HG03095 (cell line): ENCODE results near the gene PDE4D.
"Not testable (repeated sequence)": the region's sequence is repeated elsewhere in the genome, so short reads cannot be mapped to it uniquely, and the experiment has no call there.

Source experiments
- ATAC-seq: cut with Tn5 transposase; IDR thresholded peaks from one replicate; pipeline ENCODE4 v1.9.1; 2021; ENCODE audit warnings: moderate library complexity; ENCODE audit not compliant: unreplicated experiment

Gene PDE4D

DNA sequence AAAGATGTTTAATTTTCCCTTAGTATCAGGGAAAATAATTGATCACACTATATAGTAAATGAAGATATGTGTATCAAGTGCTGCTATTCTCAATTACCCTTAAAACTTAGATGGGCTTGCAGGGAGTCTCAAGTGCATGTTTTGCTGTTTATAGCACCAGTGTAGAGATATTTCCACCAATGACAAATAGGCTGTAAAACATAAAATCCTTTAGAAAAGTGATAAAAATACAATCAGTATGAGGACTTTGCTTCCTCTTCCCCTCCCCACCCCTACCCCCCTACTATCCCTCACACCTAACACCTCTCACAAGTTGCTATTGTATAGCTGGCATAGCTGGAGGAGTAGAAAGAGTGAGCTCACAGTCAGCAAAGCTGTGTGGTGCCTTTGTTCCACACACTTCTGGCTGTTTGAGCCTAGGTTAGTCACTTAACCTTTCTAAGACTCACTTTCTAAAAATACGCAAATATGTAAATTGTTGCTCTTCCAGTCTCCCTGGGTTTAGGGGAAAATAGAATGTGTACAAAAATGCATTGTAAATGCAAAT is 93.1 kb downstream of the PDE4D start:
- ATAC-seq, result peak; percentile 12

DNA sequence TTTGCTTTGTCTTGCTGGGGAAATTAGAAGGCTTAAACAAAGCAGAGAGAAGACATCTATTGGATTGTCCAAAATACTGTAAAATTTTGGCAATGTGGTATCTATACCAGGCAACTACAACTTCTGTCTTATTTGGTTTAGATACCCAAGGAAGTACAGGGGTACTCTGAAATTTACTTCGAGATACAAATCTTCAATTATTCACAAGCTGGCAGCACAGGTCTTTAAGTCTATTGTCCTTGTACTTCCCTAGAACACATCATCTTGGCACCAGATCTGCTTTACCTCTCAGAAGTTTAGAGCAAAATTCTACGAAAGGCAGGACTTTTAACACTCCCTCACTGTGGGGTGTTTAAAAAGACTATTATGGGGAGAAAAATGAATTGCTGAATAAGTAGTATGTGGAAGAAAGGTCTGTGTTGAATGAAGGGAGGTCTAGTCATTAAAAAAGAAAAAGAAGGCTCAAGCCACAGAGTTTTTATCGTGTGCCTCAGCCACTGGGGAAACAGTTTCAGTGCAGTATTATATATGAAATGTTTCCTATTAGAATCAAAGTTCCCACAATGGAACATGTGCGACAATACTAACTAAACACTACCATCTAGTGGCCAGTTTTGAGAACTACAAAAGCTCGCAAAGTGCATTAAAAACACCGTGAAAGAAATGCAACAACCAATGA is 93.7 kb downstream of the PDE4D start:
- peak; percentile 57 for ATAC-seq

DNA sequence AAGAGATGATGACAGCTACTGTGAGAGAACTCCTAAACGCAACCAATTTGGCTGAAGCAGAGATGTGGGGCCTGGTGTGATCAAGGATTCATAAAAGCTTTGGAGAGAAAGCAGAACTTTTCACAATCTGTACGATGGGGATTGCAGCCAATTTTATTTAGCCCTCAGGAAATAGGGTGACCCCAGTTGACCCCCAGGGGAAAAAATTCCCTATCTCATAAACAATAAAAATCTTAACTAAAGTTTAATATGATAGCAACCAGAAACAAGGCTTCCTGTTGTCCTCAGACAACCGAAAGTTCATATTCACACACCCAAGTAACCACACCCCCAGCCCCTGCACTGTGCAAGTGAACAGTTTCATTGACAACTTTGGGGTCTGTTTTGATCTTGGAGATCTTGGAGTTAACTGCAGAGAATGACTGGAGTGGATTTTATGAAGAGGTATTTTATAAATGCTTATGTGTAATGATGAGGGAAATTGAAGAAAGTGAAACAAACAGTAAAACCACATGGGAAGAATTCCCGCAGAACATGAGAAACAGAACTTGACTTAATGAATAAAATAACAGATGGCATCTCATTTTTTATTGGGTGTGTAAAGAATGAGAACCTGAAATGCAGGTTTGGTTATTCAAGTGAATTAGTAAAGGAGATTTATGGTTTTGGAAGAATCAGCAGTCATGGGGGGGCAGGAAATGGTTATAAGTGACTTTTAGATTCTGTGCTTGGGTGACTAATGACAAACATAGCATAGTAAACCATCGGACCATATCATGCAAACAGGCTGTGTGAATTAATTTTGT is 94.5 kb downstream of the PDE4D start:
- ATAC-seq, result peak; percentile 75

DNA sequence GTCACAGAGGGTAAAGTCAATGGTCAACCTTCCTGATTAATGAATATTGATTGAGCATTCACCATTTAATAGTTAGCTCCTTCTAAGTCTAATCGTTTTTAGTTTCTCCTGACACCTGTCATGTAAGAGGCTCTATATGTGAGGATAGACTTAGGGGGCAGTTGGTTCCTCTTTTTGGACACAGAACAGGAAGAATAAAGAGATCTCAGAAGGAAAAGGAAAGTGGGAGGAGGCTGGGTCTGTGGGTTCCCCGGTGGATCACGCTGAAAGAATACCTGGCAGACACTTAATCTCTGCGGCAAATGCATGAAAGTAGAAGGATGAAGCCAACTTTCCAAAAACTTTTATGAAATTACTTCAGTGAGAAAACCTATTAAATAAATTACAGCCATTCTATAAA is 98.4 kb downstream of the PDE4D start:
- no peak for ATAC-seq

DNA sequence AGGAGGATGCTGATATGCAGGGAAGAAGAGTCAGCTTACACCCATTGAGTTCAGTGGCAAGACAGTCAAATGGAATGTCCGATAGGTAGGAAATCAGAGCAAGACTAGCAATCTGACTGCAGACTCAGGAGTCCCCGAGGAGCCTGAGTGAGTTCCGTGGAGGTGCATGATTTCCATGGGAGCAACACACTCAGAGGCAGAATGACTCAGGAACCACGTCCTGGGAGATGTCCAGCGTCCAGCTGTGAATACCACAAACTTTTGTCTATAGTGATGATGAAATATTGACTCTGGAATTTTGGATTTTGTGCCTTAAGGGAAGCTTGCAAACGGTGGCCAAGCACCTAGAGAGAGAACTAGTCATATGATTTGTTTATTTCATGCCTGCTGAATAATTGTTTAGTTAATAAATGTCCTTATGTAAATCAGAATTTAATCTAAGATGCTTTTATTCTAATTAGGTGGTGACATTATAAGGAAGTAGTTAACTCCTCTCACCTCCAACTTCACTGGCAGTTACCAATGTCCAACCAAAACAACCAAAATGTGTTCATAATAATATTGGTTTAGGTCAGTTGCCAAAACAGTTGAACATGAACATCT is 100.4 kb downstream of the PDE4D start:
- ATAC-seq, result no peak

DNA sequence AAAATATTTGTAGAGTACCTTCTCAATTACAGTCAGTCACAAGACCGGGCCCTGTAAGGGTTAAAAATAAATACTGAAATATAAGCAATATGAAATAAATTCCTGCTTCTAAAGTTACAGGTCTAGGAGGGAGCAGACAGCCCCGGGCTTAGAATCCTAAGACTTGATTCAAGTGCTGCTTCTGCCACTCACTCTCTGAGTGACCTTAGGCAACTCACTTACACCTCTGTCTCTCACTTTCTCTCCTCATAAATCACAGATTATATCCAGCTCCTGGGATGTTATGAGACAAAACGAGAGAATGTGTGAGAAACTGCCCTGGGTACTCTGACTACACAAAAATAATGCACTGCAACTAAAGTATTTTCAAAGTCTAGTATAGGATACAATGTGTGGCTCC is 101.9 kb downstream of the PDE4D start:
- ATAC-seq, result no peak

DNA sequence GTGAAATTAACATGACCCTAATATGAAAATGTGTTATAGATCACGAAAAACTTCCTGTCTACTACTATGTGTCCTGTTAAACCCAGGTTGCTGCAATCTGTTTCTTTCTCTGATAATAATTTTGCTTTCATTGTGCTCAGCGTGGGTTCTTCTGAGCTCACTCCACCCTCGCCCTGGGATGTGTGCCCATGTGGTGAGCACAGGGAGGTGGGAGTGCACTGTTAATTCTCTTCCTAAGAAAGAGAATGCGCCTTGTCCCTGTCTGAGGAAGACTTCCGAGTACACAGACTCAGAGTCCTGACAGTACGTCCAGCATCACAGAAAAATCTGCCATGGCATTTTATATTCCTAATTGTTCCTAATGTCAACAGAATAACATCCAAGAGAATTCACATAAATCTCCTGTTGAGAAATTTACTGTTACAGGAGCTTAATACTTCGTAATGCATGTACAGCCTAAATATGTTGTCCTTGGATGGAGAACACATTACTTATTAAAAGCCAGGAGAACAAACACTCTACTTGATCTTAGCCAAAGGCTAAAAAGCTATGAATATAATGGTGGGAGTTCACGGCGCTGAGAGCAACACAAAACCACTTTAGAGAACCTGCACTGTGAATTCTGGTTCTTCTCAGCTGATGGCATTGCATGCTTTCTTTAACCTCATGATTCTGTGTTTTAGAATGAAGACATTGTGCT is 102.6 kb downstream of the PDE4D start:
- ATAC-seq, result no peak

DNA sequence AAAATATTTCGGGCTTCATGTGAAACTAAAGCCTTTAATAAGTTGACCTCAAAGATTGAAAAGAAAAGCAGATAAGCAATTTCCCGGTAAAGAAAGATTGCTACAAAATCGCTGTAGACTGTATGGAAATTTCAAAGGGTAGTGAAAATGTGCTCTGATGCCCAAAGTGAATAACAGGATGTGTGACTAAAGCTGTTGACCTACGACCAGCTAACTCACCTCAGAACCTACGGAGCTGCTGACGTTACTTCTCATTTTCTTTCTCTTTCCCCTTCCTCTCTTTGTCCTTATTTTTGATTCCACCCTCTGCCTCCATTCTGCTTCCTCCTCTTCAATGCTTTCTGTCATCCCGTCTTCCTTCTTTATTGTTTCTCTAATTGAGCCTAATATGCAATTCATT is 103.2 kb downstream of the PDE4D start:
- peak; percentile 70 for ATAC-seq

DNA sequence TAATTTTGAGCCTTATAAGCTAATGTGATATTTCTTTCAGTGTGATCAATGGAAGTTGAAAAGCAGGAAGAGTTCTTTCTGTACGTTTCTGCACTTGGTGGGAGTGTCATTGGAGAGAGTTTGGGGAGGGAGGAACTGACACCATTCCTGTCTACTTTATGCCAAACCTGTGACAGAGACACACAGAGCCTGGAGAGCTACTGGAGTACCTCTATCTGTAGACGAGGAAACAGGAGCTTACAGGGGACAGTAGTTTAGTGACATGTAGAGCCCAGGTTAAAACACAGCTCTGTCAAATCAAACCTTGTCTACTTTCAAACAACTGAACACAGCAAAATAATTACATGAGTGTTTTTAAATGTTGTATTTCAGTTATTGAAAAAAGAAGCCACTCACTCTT is 103.6 kb downstream of the PDE4D start:
- ATAC-seq, result no peak

DNA sequence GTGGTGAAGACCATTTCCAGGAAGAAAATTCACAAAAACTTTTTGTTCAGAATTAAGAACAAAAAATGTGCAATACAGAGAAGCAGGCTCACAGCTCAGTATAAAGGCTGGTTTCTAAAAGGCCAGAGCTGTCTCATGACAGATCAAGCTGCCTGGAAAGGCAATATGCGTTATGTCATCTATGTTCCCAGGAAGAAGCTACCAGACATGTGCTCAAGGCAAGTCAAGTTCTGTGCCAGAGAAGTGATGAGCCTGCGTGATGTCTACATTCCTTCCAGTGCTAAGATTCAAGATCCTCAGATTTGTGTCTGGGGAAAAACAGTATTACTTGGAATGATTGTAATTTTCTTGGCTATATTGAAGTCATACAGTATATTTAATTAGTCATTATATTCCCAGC is 104.3 kb downstream of the PDE4D start:
- no peak for ATAC-seq

DNA sequence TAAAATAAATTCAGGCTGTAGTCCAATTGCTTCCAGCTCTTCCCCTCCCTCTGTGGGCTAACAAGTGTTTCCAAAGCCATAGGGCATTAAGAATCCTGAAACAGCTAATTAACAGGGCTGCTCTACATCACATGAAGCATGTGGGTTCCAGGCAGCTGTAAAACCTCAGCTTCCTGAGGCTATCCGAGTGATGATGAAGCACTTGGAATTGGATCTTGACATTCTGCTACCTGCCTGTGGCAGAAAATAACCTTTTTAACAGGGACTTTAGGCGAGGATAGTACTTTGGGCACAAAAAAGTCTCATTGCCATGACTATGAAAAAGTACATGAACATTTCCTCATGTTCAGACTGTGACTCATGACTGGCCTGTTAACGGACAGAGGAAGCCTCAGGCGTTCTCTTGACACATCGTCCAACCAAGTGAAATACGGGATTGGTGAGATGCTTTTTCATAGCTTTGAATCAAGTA is 107.2 kb downstream of the PDE4D start:
- no peak for ATAC-seq

DNA sequence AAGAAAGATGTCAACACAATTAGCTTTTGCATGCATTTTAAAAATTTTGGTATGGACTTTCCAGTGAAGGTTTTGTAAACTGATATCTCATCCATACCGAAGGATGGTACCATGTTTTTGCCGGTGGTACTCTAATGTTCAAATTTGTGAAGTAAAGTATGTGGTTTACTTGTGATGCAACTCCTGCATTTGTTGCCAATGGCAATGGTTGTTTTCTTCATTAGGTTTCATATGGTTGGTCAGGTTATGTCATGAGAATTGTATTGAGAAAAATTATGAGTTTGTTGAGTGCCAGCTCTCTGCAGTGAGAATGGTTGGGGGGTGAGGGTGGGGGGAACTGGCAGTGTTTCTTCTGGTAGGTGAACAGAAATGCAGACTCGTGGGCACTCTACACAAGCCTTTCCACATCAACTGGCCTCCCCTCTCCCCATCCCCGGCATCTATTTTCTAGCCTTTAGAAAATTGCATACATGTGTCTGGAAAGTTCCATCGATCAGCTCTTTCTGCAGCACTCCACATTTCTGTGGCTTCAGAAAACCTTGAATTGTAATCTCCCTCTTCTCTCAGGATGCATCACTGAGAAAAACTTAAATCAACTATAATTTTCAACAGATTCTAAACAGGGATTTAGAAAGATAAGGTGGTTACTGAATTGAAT is 107.7 kb downstream of the PDE4D start:
- no peak for ATAC-seq

DNA sequence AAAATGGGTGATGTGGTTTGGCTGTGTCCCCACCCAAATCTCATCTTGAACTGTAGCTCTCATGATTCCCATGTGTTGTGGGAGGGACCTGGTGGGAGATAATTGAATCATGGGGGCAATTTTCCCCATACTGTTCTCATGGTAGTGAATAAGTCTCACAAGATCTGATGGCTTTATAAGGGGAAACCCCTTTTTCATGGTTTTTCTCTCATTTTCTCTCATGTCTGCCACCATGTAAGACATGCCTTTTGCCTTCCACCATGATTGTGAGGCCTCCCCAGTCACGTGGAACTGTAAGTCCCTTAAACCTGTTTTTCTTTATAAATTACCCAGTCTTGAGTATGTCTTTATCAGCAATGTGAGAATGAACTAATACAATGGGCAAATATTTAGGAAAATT is 108.8 kb downstream of the PDE4D start:
- not testable (repeated sequence) for ATAC-seq

DNA sequence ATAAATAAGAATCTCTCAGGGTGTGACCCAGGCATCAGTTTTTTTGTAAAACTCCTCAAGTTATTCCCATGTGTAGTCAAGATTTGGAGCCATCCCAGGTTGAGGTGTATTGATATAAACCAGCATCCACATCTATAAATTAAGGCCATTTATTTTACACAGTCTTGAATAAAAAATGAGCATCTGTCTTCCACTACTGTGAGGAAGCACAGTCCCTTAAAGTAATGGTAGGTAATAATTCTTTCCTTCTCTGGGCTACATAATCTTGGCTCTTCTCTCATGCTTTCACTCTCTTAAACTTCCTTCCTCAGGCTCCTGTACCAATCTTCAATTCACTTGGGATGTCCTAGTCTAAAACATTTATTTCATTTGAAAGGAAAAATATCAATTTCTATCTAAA is 110.3 kb downstream of the PDE4D start:
- no peak for ATAC-seq

DNA sequence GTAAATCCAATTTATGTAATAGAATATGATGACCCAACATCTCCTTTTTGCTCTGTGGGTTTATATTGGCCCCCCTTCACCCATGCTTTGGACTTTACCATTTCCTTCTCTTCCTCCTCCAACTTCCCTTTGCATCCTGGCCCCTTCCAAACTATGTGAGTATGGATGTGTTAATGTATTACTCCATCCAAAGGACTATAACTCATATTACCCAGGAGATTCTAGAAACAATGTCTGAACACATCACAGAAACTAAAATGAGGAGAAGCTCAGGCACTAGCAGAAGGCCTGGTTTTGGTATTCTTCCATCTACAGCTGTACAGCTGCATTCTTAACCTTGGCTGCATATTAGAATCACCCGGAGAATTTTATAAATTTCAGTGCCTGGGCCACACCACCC is 110.7 kb downstream of the PDE4D start:
- no peak for ATAC-seq

DNA sequence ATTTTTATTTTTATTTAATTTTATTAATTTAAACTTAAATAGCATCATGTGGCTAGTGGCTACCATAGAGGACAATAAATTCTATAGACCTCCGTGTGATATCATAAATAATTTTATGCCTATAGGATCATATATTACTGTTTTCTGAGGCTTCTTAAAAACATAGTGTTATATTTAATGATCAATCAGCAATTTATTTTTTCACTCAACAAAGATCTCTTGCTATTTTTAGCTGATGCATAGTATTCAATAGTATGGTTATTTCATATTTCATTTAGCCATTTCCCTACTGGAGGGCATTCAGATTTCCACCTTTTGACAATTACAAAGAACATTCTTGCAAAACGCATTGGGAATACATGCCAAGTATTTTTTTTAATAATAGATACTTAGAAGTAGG is 114.1 kb downstream of the PDE4D start:
- ATAC-seq, result no peak

DNA sequence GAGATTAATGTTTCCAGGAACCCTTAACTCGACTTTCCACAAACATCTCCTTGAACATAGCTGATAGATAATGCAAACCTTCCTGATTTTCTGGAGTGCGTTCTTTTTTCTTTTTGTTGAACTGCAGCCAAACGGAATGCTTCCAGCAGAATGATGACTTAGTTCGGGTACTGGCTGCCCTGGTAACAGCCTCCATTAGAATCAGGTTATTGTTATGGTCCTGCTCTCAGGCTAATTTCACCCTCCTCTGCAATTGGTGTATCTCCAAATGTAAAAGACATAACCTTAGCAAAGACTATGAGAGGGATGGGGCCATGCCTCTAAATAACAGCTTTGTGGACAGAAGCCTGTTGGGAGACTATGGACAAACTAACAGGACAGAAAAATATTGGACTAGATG is 116.5 kb downstream of the PDE4D start:
- ATAC-seq, result no peak

DNA sequence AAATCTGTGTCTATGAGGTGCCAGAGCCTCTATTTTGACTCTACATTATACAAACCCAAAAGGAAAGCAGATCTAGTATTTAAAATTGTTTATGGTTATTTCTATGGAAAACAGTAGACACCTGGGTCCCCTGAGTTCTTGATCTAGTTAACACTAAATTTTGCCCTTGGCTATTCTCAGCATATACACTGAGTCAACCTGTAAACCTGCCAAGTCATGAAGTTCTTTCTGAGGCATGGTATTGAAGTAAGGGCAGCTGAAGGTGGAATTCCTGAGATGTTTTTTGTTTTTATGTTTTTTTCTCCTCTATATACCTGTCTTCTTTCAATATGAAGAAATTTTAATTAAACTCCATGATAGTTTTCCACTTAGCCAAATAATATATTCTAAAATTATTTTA is 120.2 kb downstream of the PDE4D start:
- ATAC-seq, result no peak

DNA sequence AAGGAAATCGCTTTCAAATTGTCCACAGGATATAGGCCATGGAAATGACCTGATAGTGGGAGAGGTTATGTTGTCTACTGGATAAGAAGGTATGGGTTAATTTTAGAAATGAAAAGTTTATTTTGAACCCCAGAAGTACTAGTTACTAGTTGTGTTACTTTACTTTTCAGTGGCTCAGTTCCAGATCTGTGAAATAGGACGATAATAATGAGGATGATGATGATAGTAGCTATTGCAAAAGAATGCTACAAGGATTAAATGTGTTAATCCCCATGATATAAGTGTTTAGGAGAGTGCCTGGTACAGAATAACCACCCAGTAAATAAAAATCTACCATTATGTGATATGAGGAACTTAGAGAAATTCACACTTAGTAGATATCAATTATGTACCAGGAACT is 120.8 kb downstream of the PDE4D start:
- no peak for ATAC-seq

DNA sequence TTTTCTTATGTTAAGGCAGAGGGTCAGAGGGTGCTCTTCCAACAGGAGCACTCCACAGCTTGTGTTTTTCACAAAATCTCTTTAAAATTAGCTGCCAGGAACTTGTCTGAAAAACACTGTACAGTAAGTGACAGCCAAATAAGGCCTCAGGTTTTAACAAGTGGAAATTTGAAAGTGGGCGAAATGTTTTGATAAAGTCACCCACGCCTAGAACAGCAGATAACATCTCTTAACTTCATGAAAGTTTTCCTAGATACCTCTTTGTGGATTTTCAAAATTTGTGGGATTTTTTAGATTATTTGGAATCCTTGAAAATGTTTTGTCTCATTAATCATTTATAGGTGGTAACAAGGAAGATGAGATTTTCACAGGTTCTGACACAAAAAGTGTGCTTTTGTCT is 121.3 kb downstream of the PDE4D start:
- no peak for ATAC-seq

DNA sequence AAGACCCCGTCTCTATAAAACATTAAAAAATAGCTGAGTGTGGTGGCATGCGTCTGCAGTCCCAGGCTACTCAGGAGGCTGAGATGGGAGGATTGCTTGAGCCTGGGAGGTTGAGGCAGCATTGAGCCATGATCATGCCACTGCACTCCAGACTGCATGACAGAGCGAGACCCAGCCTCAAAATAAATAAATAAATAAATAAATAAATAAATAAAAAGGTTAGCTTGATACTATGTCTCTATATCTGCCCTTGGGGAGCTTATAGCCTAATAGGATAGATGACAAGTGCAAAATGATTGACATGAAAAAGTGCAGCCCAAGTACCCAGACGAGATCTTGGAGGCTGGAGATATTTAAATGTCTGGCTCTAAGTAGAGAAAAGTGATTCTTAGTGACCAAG is 122.6 kb downstream of the PDE4D start:
- ATAC-seq, result no peak
